ENCODE measurements around the gene TDRD7.

TDRD7 gene

DNA sequence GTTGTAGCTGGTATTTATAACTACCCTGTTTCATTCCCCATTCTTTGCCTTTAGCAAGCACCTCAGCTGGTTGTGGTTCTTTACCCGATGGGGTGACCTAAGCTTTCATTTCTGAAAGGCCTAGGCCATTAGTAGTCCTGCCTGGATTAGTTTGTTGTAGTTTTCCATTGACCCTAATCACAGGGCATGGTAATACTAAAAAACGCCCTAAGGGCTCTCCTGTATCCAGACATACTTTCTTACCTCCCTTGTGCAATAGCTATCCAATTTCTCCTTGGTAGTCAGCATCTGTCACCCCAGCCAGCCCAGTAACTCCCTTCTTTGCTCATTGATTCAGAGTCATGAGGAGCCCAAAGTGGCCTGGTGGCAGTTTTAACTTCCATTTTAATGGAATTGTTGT is 113.6 kb downstream of the TDRD7 start:
- no peak for DNase-seq (ENCODE audit: low read depth, low spot score)

DNA sequence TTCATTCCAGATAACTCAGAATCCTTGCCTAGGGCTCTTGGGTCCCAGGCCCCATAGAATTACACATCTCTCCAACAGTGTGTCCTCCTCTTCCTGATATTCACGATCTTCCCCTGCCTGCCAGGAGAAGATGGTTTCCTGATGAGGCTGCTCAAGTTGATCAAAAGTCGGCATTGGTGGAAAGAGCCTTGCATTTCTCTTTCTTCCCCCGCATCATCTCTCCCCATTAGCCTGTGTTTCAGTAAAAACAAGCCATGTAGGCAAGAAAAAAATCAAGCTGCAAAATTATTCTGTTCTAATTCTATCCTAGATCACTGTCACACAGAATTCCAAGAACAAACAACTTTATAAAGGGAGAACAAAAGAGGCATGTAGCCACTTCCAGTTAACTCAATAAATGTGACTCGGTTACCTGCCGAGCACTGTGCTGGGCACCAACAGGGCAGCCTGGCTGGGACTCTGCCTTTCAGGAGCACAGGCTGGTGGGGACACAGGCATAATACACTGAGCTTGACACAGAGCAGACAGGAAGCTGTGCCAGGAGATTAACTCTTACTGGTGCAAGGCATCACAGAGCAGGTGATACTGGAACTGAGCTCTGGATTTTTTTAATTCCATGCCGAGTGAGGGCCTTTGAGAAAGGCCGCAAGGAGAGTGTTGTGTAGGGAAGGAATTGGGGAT is 115.1 kb downstream of the TDRD7 start:
- DNase-seq (ENCODE audit: low read depth, low spot score), result no peak

DNA sequence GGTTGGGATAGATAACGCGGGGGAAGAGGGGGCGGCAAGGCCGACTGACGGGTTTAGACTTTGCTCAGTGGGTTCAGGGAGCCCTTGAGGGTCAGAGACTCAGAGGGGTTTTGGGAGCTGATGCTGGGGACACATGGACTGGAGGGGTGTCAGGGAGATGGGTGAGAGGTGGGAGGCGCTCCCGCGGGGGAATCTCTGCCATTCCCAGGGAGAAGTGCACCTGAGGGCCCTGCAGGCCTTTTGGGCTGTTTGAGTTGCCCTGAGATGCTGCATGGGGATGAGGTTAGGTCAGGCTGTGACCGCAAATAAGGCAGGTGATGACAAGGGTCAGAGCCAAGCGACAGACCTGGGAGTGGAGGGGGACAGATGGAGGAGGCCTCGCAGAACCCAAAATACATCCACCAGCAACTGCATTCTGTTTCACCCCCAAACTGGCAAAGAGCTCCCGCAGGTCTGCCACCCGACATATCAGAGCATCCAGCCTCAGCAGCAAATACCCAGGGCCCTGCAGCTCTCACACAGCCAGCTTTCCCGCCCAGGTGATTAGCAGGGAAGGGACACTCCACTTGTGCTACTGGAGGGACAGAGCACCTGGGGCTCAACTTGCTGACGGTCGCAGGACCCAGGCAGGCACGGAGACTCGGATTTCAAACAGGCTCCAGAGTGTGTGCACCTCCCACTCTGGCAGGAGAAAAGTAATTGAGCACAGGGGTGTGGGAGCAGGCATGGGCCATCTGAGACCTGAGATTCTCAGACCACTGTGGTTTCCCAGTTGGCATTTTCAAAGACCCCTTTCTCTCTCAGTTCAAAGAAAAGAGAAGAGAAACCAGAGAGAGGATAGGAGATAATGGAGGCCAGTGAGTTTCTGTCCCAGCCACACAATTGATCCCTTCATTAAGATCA is 116.0 kb downstream of the TDRD7 start:
- DNase-seq (ENCODE audit: low read depth, low spot score), result peak; percentile 83

DNA sequence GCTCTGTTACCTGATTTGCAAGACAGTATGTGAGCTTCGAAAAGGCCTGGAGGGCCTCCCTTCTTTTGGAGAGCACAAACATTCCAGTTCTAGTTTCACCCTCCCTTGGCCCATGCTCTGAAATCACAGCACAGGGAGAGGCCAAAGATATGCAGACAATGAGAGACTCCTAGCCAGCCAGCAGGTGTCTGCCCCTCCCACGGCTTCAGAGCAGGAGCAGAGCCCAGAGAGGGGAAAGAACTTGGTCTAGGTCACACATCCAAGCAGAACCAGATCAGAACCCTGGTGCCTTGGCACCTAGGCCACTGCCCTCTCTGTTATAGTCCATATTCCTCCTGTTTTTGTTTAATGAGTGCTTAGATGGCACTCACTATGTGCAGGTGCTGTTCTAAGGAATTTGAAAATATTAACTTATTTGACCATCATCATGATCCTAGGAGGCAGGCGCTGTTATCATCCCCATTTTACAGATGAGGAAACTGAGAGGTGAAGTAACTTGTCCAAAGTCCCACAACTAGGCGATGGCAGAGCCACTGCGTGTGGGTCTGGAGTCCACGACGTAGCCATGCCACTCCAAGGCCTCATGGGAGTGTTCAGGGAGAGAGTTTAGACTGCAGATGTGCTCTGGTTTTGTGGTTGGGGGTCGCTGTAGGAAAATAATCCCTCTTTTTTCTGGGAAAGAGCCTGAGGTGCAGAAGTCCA is 116.8 kb downstream of the TDRD7 start:
- DNase-seq (ENCODE audit: low read depth, low spot score), result peak; percentile 94

DNA sequence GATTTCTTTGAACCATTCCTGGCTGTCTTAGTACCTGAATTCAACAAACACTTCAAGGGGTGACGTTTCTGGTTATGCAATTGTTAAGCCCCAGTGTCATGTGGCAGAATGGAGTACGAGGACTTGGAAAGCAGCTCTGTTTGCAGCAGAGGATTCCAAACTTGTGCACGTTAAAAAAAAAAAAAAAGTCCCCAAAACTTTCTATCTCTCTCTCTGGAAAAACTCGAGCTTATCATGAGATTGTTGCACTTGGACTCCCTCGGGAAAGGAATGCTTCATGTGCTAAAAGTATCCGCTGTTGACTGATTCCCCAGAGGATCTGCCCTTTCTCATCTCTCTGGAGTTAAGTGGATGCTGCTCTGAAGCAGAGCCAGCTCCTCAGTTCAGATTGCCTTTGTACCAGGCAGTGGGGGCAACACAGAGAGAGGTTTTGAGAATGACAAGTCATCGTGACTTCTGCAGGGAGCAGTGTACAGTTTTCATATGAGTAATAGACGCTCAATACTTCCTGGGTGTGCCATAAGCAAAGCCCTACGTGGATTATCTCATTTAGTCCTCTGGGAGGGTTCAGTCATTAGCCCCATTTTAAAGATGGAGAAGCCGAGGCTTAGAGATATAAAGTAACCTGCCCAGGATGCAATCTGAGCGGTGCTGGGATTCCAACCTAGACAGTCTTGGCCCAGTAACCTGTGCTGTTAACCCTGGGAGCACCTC is 117.6 kb downstream of the TDRD7 start:
- DNase-seq (ENCODE audit: low read depth, low spot score), result no peak

DNA sequence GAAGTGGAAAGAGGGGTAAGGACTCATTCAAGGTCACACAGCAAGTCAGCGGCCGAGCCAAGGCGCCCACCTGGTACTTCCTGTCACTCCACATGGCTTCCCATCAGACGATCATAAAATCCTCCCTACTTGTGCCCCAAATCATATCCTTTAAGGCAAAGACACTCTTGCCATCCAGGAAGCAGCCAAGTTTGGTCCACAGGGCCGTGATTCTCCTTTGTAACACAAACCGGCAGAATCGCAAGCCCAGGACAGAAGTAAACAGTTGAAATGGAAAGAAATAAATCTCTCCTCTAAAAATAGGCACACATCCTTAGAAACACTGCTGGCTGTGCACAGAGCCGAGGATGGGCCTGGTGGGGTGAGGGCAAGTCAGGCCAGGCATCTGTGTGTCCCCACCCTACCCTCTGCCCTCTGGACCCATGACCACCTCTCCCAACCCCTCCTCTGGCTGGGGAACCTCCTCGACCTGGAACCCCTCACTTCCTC is 120.0 kb downstream of the TDRD7 start:
- DNase-seq (ENCODE audit: low read depth, low spot score), result no peak

GRCh38 chr9:97534185-97534584 is 122.3 kb downstream of the TDRD7 start:
- no peak for DNase-seq (ENCODE audit: low read depth, low spot score)

DNA sequence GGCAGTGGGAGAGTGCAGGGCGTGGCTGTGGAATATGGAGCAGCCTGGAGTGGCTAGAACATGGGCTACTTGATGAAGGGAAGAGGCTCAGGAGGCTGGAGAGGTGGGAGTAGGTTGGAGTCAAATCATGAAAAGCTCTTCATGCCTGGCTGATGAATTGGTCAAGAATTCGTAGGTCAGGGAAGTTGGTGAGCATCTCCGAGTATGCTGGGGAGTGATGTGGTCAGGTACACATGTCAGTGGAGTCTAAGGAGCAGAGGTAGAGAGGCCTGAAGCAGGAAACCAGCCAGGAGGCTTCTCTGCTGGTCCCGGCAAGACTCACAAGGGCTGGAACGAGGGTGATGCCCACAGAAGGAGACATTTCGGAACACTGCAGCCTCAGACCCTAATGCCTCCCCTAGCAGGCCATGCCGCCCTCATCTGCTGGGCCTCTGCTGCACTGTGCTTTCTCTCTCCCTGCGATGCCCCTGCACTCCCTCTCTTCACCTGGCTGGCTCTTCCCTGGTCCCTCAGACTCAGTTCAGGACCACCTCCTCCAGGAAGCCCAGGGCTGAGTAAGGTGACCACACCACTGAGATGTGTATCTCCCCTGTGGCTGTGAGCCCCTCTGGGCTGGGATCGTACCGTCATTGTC is 123.2 kb downstream of the TDRD7 start:
- DNase-seq (ENCODE audit: low read depth, low spot score), result no peak

DNA sequence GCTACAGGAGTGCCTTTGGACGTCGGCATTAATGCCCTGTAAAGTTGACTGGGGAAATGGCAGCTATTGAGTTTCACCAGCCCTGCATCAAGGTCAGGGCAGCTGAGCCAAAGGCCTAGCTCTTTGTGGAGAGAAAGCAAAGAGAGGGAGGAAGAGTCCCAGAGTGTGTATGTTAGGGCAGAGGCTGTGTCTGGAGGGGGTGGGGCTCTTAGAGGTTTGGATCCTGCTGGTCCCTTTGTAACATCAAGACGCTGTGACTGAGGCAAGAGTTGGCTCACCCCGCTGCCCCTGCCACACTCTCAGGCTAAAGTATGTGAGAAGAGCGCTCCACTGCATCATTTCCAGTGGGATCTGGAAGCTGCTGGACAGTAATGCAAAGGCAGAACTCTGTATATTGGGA is 123.9 kb downstream of the TDRD7 start:
- DNase-seq (ENCODE audit: low read depth, low spot score), result no peak

- no peak for DNase-seq (ENCODE audit: low read depth, low spot score)
These were observed 124.6 kb downstream of the TDRD7 start for GRCh38 chr9:97536480-97536879.

DNA sequence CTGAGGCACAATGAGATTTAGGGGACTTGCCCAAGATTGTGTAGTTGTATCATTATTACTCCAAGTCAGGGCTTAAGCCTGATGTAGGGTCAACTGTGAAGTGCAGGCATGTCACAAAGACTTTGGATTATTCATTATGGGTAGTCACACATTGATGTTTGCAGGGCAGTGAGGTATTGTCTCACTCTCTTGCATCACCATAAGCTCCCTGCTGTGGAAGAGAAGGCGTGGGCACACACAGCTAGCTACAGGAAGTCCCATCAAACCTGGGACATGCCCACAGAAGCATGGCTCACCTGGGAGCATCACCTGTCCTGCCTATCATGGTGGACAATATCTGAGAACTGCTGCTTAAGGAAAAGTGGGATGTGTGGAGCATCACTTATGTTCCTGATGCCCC is 131.7 kb downstream of the TDRD7 start:
- DNase-seq (ENCODE audit: low read depth, low spot score), result no peak

GRCh38 chr9:97545486-97545885 is 133.6 kb downstream of the TDRD7 start:
- DNase-seq (ENCODE audit: low read depth, low spot score), result no peak

All from ELF-1 (cell line).